ENCODE data around the gene ITGB3. TPM values are rescaled to one million over a fixed set of nuclear protein-coding genes. Genes with fewer than 3 reads are reported as not detected.

ITGB3 gene
- total RNA-seq, 4 donors from 2014 or later: 22.1 to 58.7 (median 53.8) TPM

GRCh38 chr17:47232465-47232864, 21.2 kb upstream of the ITGB3 start:
- Histone ChIP-seq H3K27me3 (no peaks in the 10 kb centered on the region), H3K9me3 (no peaks in the 10 kb centered on the region), H3K4me1 (peaks cover 0 to 25% (median 8%) of the 10 kb centered on the region in 3 donors), H3K4me3 (no peak overlapping the region), H3K36me3 (no peaks in the 10 kb centered on the region), H3K27ac (no peak overlapping the region)
- WGBS, 2 donors (ENCODE audit: low coverage in 1 of 2): 94 to 96% methylated on average over 2 of the region's 2 CpGs
- no peak for ATAC-seq
- TF ChIP-seq POLR2A (IDR thresholded peaks at IDR 0.05) (no peak), CTCF (IDR thresholded peaks at IDR 0.05) (no peak), POLR2AphosphoS5 (IDR thresholded peaks at IDR 0.05) (no peak), EP300 (IDR thresholded peaks at IDR 0.05) (no peak)

- ATAC-seq: no peak
- 91 to 94% methylated on average over 3 of the region's 3 CpGs for WGBS, 2 donors (ENCODE audit: low coverage in 1 of 2)
- H3K36me3 ChIP-seq: no peaks in the 10 kb centered on the region
- no peak overlapping the region for H3K27ac ChIP-seq
- H3K4me1 ChIP-seq: peaks cover 0 to 24% (median 10%) of the 10 kb centered on the region in 3 donors
- TF ChIP-seq CTCF (IDR thresholded peaks at IDR 0.05): no peak
- TF ChIP-seq POLR2A (IDR thresholded peaks at IDR 0.05): no peak
- no peak for TF ChIP-seq EP300 (IDR thresholded peaks at IDR 0.05)
- no peak for TF ChIP-seq POLR2AphosphoS5 (IDR thresholded peaks at IDR 0.05)
- no peaks in the 10 kb centered on the region for H3K27me3 ChIP-seq
- H3K9me3 ChIP-seq: no peaks in the 10 kb centered on the region
- H3K4me3 ChIP-seq: no peak overlapping the region
Measured at GRCh38 chr17:47235506-47235905, 18.1 kb upstream of the ITGB3 start.

- Histone ChIP-seq H3K27ac (no peak overlapping the region), H3K9me3 (no peaks in the 10 kb centered on the region), H3K36me3 (no peaks in the 10 kb centered on the region), H3K27me3 (no peaks in the 10 kb centered on the region), H3K4me1 (peaks cover 0 to 24% (median 13%) of the 10 kb centered on the region in 3 donors), H3K4me3 (no peak overlapping the region)
- ATAC-seq: no peak
- WGBS, 2 donors (ENCODE audit: low coverage in 1 of 2): 83 to 96% methylated on average over 2 of the region's 2 CpGs
- TF ChIP-seq POLR2AphosphoS5 (IDR thresholded peaks at IDR 0.05): no peak
Measured at GRCh38 chr17:47235923-47236322, 17.7 kb upstream of the ITGB3 start.

- no peaks in the 10 kb centered on the region for H3K9me3 ChIP-seq
- peaks cover 0 to 25% (median 13%) of the 10 kb centered on the region in 3 donors for H3K4me1 ChIP-seq
- H3K27ac ChIP-seq: no peak overlapping the region
- no peaks in the 10 kb centered on the region for H3K36me3 ChIP-seq
- TF ChIP-seq CTCF (IDR thresholded peaks at IDR 0.05) (no peak), POLR2AphosphoS5 (IDR thresholded peaks at IDR 0.05) (no peak), EP300 (IDR thresholded peaks at IDR 0.05) (no peak), POLR2A (IDR thresholded peaks at IDR 0.05) (no peak)
- H3K27me3 ChIP-seq: no peaks in the 10 kb centered on the region
- H3K4me3 ChIP-seq: no peak overlapping the region
- no peak for ATAC-seq
- no CpG with 5 or more reads among the region's 7 CpGs for WGBS, 2 donors (ENCODE audit: low coverage in 1 of 2)
Measured at GRCh38 chr17:47237841-47238240, 15.8 kb upstream of the ITGB3 start.

GRCh38 chr17:47238321-47239010, 15.2 kb upstream of the ITGB3 start:
- TF ChIP-seq POLR2AphosphoS5 (IDR thresholded peaks at IDR 0.05): no peak
- no peak for TF ChIP-seq EP300 (IDR thresholded peaks at IDR 0.05)
- no peak for TF ChIP-seq CTCF (IDR thresholded peaks at IDR 0.05)
- no peak for TF ChIP-seq POLR2A (IDR thresholded peaks at IDR 0.05)
- Histone ChIP-seq H3K27me3 (no peaks in the 10 kb centered on the region), H3K9me3 (no peaks in the 10 kb centered on the region), H3K4me1 (peaks cover 0 to 25% (median 13%) of the 10 kb centered on the region in 3 donors), H3K27ac (no peak overlapping the region), H3K4me3 (no peak overlapping the region), H3K36me3 (no peaks in the 10 kb centered on the region)
- 83 to 100% methylated on average over 1 to 2 of the region's 29 CpGs for WGBS, 2 donors (ENCODE audit: low coverage in 1 of 2)
- ATAC-seq: no peak

Measured in gastroesophageal sphincter (tissue), 4 donors.